Fibroblast of lung (primary cell): ENCODE data around the gene FANCG. TPM values are rescaled to one million over a fixed set of nuclear protein-coding genes. Genes with fewer than 3 reads are reported as not detected.

Experiments used
- DNase-seq, 2 donors: peaks; one replicate each; pipeline versions ENCODE4 v3.0.0 to v3.0.0-alpha.2; 2010; ENCODE audit warnings: low read depth in 2 of 2
- H2AFZ ChIP-seq: 2 replicates; pipeline ENCODE4 v1.5.1; 2012; ENCODE audit warnings: low read length, control low read depth, inconsistent platforms
- H3K27ac ChIP-seq: 2 replicates; pipeline ENCODE4 v1.5.1; 2011; ENCODE audit warnings: low read length, control low read depth; ENCODE audit not compliant: insufficient read depth
- H3K27me3 ChIP-seq: 2 replicates; pipeline ENCODE4 v1.5.1; 2011; ENCODE audit warnings: mild to moderate bottlenecking, low read length; ENCODE audit not compliant: control insufficient read depth, insufficient read depth
- H3K36me3 ChIP-seq: 2 replicates; pipeline ENCODE4 v1.5.1; 2011; ENCODE audit warnings: low read length; ENCODE audit not compliant: control insufficient read depth, insufficient read depth
- H3K4me1 ChIP-seq: 2 replicates; pipeline ENCODE4 v1.5.1; 2011; ENCODE audit warnings: low read length; ENCODE audit not compliant: control insufficient read depth, insufficient read depth; ENCODE audit errors: extremely low read depth
- H3K4me2 ChIP-seq: 2 replicates; pipeline ENCODE4 v1.5.1; 2011; ENCODE audit warnings: low read length, control low read depth; ENCODE audit not compliant: insufficient read depth; ENCODE audit errors: extremely low read depth
- H3K4me3 ChIP-seq, 4 experiments: fragments of 200-600 bp in 1 of 4; sonication (generic) in 1 of 4; replicated peaks in 1 of 4; 2 replicates each; pipeline ENCODE4 v1.5.1; 2011 to 2016; ENCODE audit warnings: low read length in 4 of 4, low read depth in 3 of 4, mild to moderate bottlenecking in 3 of 4, control low read depth in 2 of 4, inconsistent platforms in 1 of 4, mixed read lengths in 1 of 4; ENCODE audit not compliant: insufficient read depth in 1 of 4; ENCODE audit errors: control extremely low read depth in 1 of 4
- H3K79me2 ChIP-seq: 2 replicates; pipeline ENCODE4 v1.5.1; 2012; ENCODE audit warnings: mild to moderate bottlenecking, low read length, inconsistent platforms; ENCODE audit not compliant: control insufficient read depth, insufficient read depth
- H3K9ac ChIP-seq: 2 replicates; pipeline ENCODE4 v1.5.1; 2011; ENCODE audit warnings: mild to moderate bottlenecking, low read length, control low read depth; ENCODE audit not compliant: insufficient read depth
- H3K9me3 ChIP-seq: 2 replicates; pipeline ENCODE4 v1.5.1; 2012; ENCODE audit warnings: low read depth, low read length; ENCODE audit not compliant: control insufficient read depth, insufficient read depth
- H4K20me1 ChIP-seq: 2 replicates; pipeline ENCODE4 v1.5.1; 2011; ENCODE audit warnings: low read length; ENCODE audit not compliant: control insufficient read depth, insufficient read depth; ENCODE audit errors: extremely low read depth
- CTCF ChIP-seq, 2 donors: IDR thresholded peaks in 1 of 2; conservative IDR thresholded peaks in 1 of 2; 1 replicate in 1 of 2; 2 replicates in 1 of 2; pipeline ENCODE4 v1.5.1; 2011 to 2012; ENCODE audit warnings: low read length in 2 of 2, control low read depth in 1 of 2, inconsistent platforms in 1 of 2, low read depth in 1 of 2, mild to moderate bottlenecking in 1 of 2
- EZH2 ChIP-seq: IDR thresholded peaks from 2 replicates; pipeline ENCODE4 v1.5.1; 2012; ENCODE audit warnings: low read length, control low read depth, mild to moderate bottlenecking; ENCODE audit errors: missing control alignments
- polyA minus RNA-seq: library from RNA; depleted of rRNA, polyadenylated mRNA; stranded (reverse); fragments of >200 nt; gene quantifications from 2 replicates; pipeline ENCODE4 v1.2.3, GENCODE V29; 2011; ENCODE audit warnings: low replicate concordance
- polyA plus RNA-seq, 2 donors: library from polyadenylated mRNA; depleted of rRNA in 1 of 2; stranded (reverse) in 1 of 2; unstranded in 1 of 2; fragments of >200 nt; gene quantifications; 2 replicates each; pipeline ENCODE4 v1.2.1, GENCODE V29; 2011 to 2012; ENCODE audit warnings: missing spikeins in 1 of 2
- total RNA-seq: library from RNA; depleted of rRNA; stranded (reverse); fragments of >200 nt; gene quantifications from 2 replicates; pipeline ENCODE4 v1.2.1, GENCODE V29; 2014

Gene FANCG
- total RNA-seq (9.2 and 12.2 TPM in 2 replicates), polyA plus RNA-seq (6.6 and 19.4 TPM in 2 replicates), polyA minus RNA-seq (14.7 and 26.7 TPM in 2 replicates)
- polyA plus RNA-seq (2012) = 9.7 and 29.3 TPM in 2 replicates

GRCh38 chr9:35079426-35080341 lies at the start of gene FANCG:
Gene FANCG (minus strand): TSS chr9:35079942. CDS start chr9:35079524, 418 bp downstream.
- peak within 1 kb of the TSS; percentile 70 for H3K27ac ChIP-seq
- peaks cover 7% of the 10 kb centered on the region for H3K4me1 ChIP-seq
- peak within 1 kb of the TSS; percentile 66 for H3K9ac ChIP-seq
- peaks cover 25% of the 10 kb centered on the region for H3K79me2 ChIP-seq
- no peaks in the 10 kb centered on the region for H4K20me1 ChIP-seq
- peaks cover 4% of the 10 kb centered on the region for H3K36me3 ChIP-seq
- peak within 1 kb of the TSS; percentile 97 for H3K4me2 ChIP-seq
- no peaks in the 10 kb centered on the region for H3K9me3 ChIP-seq
- no peak for TF ChIP-seq CTCF (conservative IDR thresholded peaks at IDR 0.05 in 1 of 2, IDR thresholded peaks at IDR 0.05 in 1 of 2; ENCODE audit: low read depth in 1 of 2, low read length in 2 of 2)
- TF ChIP-seq EZH2 = no peak
- no peaks in the 10 kb centered on the region for H3K27me3 ChIP-seq
- DNase-seq = peak; percentile 92 to 93
- peak within 1 kb of the TSS; percentile 89 for H2AFZ ChIP-seq
- peak within 1 kb of the TSS; percentile 68 to 89 (median 84) for H3K4me3 ChIP-seq

GRCh38 chr9:35116898-35117551 lies 37.3 kb upstream of the FANCG start:
- no peak overlapping the region for H3K27ac ChIP-seq
- peaks cover 17% of the 10 kb centered on the region for H3K4me1 ChIP-seq
- no peaks in the 10 kb centered on the region for H3K27me3 ChIP-seq
- H2AFZ ChIP-seq = peak overlapping the region; percentile 88
- TF ChIP-seq CTCF (conservative IDR thresholded peaks at IDR 0.05 in 1 of 2, IDR thresholded peaks at IDR 0.05 in 1 of 2; ENCODE audit: low read depth in 1 of 2, low read length in 2 of 2) (peak; percentile 89 to 96), EZH2 (no peak)
- H4K20me1 ChIP-seq = no peaks in the 10 kb centered on the region
- peaks cover 12% of the 10 kb centered on the region for H3K79me2 ChIP-seq
- peak overlapping the region; percentile 70 to 93 (median 82) for H3K4me3 ChIP-seq
- H3K9ac ChIP-seq = no peak overlapping the region
- H3K9me3 ChIP-seq = no peaks in the 10 kb centered on the region
- H3K4me2 ChIP-seq = peak overlapping the region; percentile 100
- DNase-seq = peak; percentile 84 to 94
- H3K36me3 ChIP-seq = no peaks in the 10 kb centered on the region

GRCh38 chr9:35116539-35116897 lies 36.8 kb upstream of the FANCG start:
- Histone ChIP-seq H3K4me2 (peak overlapping the region; percentile 100), H3K9me3 (no peaks in the 10 kb centered on the region), H3K4me1 (peaks cover 20% of the 10 kb centered on the region), H4K20me1 (no peaks in the 10 kb centered on the region), H3K27ac (peak overlapping the region; percentile 94), H3K4me3 (peak overlapping the region; percentile 70 to 93 (median 82)), H3K79me2 (peaks cover 12% of the 10 kb centered on the region), H2AFZ (peak overlapping the region; percentile 88), H3K27me3 (no peaks in the 10 kb centered on the region), H3K36me3 (no peaks in the 10 kb centered on the region), H3K9ac (no peak overlapping the region)
- no peak for DNase-seq
- no peak for TF ChIP-seq CTCF (conservative IDR thresholded peaks at IDR 0.05 in 1 of 2, IDR thresholded peaks at IDR 0.05 in 1 of 2; ENCODE audit: low read depth in 1 of 2, low read length in 2 of 2)
- no peak for TF ChIP-seq EZH2
